Peyer's patch (tissue), 4 donors: Measurements from ENCODE around the gene PGM5.

ENCODE experiments used
- CTCF ChIP-seq, 6 experiments: fragments of 450-650 bp in 4 of 6; fragments of 200-600 bp in 2 of 6; sonication (generic) in 1 of 6; IDR thresholded peaks; one replicate each; pipeline ENCODE4 v1.5.1; 2017 to 2019; ENCODE audit warnings: antibody characterized with exemption in 6 of 6, mild to moderate bottlenecking in 3 of 6, moderate library complexity in 1 of 6
- POLR2A ChIP-seq, 2 donors: fragments of 450-650 bp; IDR thresholded peaks; one replicate each; pipeline ENCODE4 v1.5.1; 2017; ENCODE audit warnings: antibody characterized with exemption in 2 of 2, mild to moderate bottlenecking in 2 of 2, moderate library complexity in 2 of 2

- no peak for TF ChIP-seq CTCF (IDR thresholded peaks at IDR 0.05)
- TF ChIP-seq POLR2A (IDR thresholded peaks at IDR 0.05), result no peak
These were observed 102.5 kb downstream of the PGM5 start for GRCh38 chr9:68458918-68459317.
